AG04450 (cell line): ENCODE results near the gene ATP2B3. TPM values are rescaled to one million over a fixed set of nuclear protein-coding genes. Genes with fewer than 3 reads are reported as not detected.
"Not testable (repeated sequence)": the region's sequence is repeated elsewhere in the genome, so short reads cannot be mapped to it uniquely, and the experiment has no call there.

Source experiments
- CTCF ChIA-PET: fragments of 300-600, 350-600 bp; formaldehyde crosslinking; extraction: SDS; loops from one replicate; lab custom pipeline; 2022; ENCODE audit warnings: antibody characterized with exemption, inconsistent platforms; lab: Charles Lee
- POLR2A ChIA-PET: fragments of 350-600 bp; formaldehyde crosslinking; extraction: SDS; loops from one replicate; lab custom pipeline; 2021; ENCODE audit warnings: antibody characterized with exemption, inconsistent platforms; lab: Yijun Ruan, JAX
- DNase-seq: peaks from one replicate; pipeline ENCODE4 v3.0.0-alpha.2; 2011; ENCODE audit warnings: low read depth, low spot score
- H3K27ac ChIP-seq: one replicate; pipeline ENCODE4 v1.5.1; 2012; ENCODE audit warnings: low read depth, low read length, control low read depth
- H3K27me3 ChIP-seq: one replicate; pipeline ENCODE4 v1.6.0; 2012; ENCODE audit warnings: low read length; ENCODE audit not compliant: control insufficient read depth, insufficient read depth
- H3K4me3 ChIP-seq: 2 replicates; pipeline ENCODE4 v1.5.1; 2011; ENCODE audit warnings: mild to moderate bottlenecking, low read depth, low read length, control low read depth
- H3K9me3 ChIP-seq: 2 replicates; pipeline ENCODE4 v1.5.1; 2012; ENCODE audit warnings: low read length; ENCODE audit not compliant: control insufficient read depth, insufficient read depth
- polyA plus RNA-seq: library from polyadenylated mRNA; depleted of rRNA; stranded (reverse); fragments of >200 nt; gene quantifications from 2 replicates; pipeline ENCODE4 v1.2.3, GENCODE V29; 2011
- TF ChIP-seq, protein P1 (sequence below): IDR thresholded peaks from 2 replicates; pipeline ENCODE4 v1.5.1; 2011; ENCODE audit warnings: low read depth, low read length, control low read depth, inconsistent platforms

ATP2B3 gene
- polyA plus RNA-seq, 1 experiment = 0.01 TPM

DNA sequence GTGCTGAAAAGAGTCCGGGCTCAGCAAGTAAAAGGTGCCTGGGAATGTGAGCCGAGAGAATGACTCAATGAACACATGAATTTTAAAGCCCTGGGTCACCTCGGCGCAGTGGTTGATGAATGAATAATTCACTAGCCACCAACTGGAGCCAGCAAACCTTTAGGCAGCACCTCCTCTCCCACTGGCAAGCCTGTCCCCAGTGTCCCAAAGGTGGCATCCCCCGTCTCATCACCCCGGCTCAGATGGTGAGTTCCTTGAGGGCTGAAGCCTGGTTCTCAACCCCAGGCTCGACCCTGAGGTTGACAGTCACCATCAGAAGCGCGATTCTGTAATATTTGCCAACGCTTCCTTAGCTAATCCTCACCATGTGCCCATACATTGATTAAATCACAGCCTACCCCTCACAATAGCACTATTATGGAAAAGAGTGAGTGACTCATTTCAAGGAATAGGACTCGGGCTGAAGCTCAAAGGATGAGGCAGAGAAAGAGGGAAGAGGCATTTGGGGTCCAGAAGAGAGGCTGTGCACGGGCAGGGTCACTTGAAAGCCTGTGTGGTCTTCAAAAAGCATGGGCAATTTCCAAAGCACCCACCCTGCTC, 84.2 kb downstream of the ATP2B3 start:
- Histone ChIP-seq H3K9me3 (no peaks in the 10 kb centered on the region), H3K27me3 (peaks cover 2% of the 10 kb centered on the region), H3K4me3 (no peak overlapping the region), H3K27ac (no peak overlapping the region)
- POLR2A ChIA-PET = no interaction called here
- CTCF ChIA-PET = interaction anchor here (4.4 kb wide), 1 partner anchor 66 kb away, joined by 15 read pairs; no protein-coding TSS in a partner anchor
- DNase-seq = no peak
- TF ChIP-seq, protein P1, sequence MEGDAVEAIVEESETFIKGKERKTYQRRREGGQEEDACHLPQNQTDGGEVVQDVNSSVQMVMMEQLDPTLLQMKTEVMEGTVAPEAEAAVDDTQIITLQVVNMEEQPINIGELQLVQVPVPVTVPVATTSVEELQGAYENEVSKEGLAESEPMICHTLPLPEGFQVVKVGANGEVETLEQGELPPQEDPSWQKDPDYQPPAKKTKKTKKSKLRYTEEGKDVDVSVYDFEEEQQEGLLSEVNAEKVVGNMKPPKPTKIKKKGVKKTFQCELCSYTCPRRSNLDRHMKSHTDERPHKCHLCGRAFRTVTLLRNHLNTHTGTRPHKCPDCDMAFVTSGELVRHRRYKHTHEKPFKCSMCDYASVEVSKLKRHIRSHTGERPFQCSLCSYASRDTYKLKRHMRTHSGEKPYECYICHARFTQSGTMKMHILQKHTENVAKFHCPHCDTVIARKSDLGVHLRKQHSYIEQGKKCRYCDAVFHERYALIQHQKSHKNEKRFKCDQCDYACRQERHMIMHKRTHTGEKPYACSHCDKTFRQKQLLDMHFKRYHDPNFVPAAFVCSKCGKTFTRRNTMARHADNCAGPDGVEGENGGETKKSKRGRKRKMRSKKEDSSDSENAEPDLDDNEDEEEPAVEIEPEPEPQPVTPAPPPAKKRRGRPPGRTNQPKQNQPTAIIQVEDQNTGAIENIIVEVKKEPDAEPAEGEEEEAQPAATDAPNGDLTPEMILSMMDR = no peak

DNA sequence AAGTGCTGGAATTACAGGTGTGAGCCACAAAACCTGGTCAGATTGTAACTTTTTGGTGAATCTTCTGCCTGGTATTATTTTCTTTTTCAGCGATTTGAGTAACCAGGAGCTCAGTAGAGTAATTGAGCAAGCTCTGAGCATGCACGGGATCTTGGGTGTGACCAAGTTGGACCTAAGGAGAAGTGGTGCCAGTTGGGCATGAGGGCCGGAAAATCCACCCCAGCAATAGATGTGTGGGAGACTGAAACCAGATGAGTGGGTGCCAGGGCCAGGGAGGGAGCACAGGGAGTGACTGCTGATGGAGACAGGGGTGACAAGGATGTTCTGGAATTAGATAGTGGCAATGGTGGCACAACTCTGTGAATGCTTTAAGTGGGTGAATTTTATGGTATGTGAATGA, 85.2 kb downstream of the ATP2B3 start:
- ChIA-PET CTCF (no interaction called here), POLR2A (no interaction called here)
- Histone ChIP-seq H3K27me3 (peaks cover 2% of the 10 kb centered on the region), H3K4me3 (no peak overlapping the region), H3K27ac (no peak overlapping the region), H3K9me3 (no peaks in the 10 kb centered on the region)
- DNase-seq = no peak
- TF ChIP-seq, protein P1 = no peak

DNA sequence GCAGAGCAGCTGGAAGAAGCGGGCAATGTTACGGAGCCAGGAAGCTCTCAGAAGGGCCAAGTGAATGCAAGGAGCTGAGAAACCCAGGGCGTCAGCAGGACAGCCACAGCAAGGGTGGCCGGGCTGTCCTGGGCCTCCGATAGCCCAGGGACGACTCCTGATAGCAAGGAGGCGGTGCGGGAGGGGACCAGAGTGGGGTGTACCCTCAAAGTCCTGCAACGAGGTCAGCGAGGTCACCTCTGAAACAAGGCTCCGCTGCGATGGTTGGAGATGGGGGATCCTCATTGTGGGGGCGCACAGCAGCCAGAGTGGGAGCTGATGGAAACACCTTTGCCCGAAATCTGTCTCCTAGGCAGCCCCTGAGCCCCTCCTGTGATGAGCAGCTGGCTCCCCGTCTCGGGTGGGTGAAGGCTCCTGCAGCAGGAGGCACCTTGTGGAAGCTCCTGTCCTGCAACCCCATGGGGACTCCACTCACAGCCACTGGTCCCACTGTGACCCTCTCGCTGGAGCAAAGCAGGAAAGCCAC, 85.8 kb downstream of the ATP2B3 start:
- peaks cover 2% of the 10 kb centered on the region for H3K27me3 ChIP-seq
- H3K27ac ChIP-seq = no peak overlapping the region
- no peak overlapping the region for H3K4me3 ChIP-seq
- CTCF ChIA-PET = no interaction called here
- H3K9me3 ChIP-seq = no peaks in the 10 kb centered on the region
- POLR2A ChIA-PET = no interaction called here
- TF ChIP-seq, protein P1 = no peak
- DNase-seq = no peak

DNA sequence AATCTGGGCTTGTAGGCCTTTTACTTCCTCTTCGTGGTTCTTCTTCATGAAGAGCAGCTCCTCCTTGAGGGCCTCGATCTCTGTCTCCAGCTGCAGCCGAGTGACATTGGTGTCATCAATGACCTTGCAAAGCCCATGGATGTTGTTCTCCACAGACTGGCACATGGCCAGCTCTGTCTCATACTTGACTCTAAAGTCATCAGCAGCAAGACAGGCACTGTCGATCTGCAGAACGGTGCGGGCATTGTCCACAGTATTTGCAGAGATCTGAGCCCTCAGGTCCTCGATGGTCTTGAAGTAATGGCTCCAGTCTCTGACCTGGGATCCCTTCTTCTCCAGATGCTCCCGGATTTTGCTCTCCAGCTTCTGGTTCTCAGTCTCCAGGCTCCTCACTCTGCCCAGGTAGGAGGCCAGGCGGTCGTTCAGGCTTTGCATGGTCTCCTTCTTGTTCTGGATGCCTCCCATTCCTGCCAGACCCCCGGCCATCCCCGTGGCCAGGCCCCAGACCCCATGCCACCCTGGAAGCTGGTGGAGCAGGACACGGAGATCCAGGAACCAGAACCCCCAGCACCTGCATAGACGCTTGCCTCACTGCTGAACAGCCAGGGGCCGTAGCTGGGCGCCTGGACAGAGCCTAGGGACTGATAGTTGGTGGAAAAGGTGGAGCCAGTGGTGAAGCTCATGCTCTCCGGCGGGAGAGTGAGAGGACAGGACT, 87.4 kb downstream of the ATP2B3 start:
- H3K4me3 ChIP-seq, H3K9me3 ChIP-seq, DNase-seq, H3K27ac ChIP-seq, POLR2A ChIA-PET, H3K27me3 ChIP-seq: not testable (repeated sequence)
- CTCF ChIA-PET = interaction anchor here (3.4 kb wide), 1 partner anchor 62 kb away, joined by 14 read pairs; no protein-coding TSS in a partner anchor

DNA sequence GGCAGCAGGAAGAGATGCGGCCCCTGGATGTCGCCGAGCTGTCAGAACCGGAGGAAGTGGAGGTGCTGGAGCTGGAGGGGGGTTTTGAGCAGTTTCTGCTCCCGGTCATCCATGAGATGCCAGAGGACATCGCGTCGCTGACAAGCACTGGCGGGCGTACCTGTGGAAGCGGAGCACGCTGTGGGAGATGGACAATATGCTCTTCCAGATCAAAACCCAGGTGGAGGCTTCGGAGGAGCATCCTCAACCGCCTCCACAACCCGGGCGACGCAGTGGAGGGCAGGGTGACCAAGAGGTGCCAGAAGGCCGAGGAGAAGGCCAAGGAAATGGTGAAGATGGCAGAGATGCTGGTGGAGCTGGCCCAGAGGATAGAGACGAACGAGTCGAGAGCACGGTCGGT, 89.1 kb downstream of the ATP2B3 start:
- Histone ChIP-seq H3K27me3 (peaks cover 4% of the 10 kb centered on the region), H3K27ac (no peak overlapping the region), H3K4me3 (no peak overlapping the region), H3K9me3 (no peaks in the 10 kb centered on the region)
- POLR2A ChIA-PET = no interaction called here
- CTCF ChIA-PET = interaction anchor here (3.4 kb wide), 1 partner anchor 61 kb away, joined by 14 read pairs; no protein-coding TSS in a partner anchor
- TF ChIP-seq, protein P1 = no peak
- DNase-seq = no peak
